Right atrium auricular region (tissue), 2 donors: ENCODE data around the gene DARS2. TPM values are rescaled to one million over a fixed set of nuclear protein-coding genes. Genes with fewer than 3 reads are reported as not detected.

ENCODE experiments used
- DNase-seq: peaks from one replicate; pipeline ENCODE4 v3.0.0-alpha.2; 2019; ENCODE audit warnings: low spot score
- H3K27ac ChIP-seq, 2 donors: fragments of 200-600 bp; sonication (generic); 1 replicate in 1 of 2; 2 replicates in 1 of 2; pipeline ENCODE4 v1.5.1; 2016 to 2019
- H3K27me3 ChIP-seq, 2 donors: fragments of 200-600 bp; sonication (generic); one replicate each; pipeline versions ENCODE4 v1.5.1 to v1.6.0; 2017 to 2019
- H3K36me3 ChIP-seq: fragments of 200-600 bp; sonication (generic); one replicate; pipeline ENCODE4 v1.5.1; 2016
- H3K4me1 ChIP-seq, 2 donors: fragments of 200-600 bp; sonication (generic); one replicate each; pipeline versions ENCODE4 v1.5.1 to v1.6.0; 2017 to 2019
- H3K4me3 ChIP-seq, 2 donors: fragments of 200-600 bp; sonication (generic); 1 replicate in 1 of 2; 2 replicates in 1 of 2; pipeline ENCODE4 v1.5.1; 2017 to 2019; ENCODE audit warnings: mild to moderate bottlenecking in 1 of 2, moderate library complexity in 1 of 2
- H3K9me3 ChIP-seq, 2 donors: fragments of 200-600 bp; sonication (generic); one replicate each; pipeline ENCODE4 v1.5.1; 2019
- total RNA-seq, 2 donors: library from RNA; depleted of rRNA; stranded (reverse); fragments of >200 nt; gene quantifications; one replicate each; pipeline ENCODE4 v1.1.0, GENCODE V29; 2016
- TF ChIP-seq, protein P1 (sequence below), 2 donors: fragments of 200-600 bp; sonication (generic); IDR thresholded peaks; one replicate each; pipeline ENCODE4 v1.5.1; 2019; ENCODE audit warnings: antibody characterized with exemption in 2 of 2

Gene DARS2
- total RNA-seq, 2 donors from 2014 or later, result 11.2 to 13.9 TPM

GRCh38 chr1:173827611-173828010, 3.1 kb downstream of the DARS2 start:
- DNase-seq, result no peak
- Histone ChIP-seq H3K4me1 (peaks cover 0 to 22% of the 10 kb centered on the region in 2 donors), H3K36me3 (peaks cover 10% of the 10 kb centered on the region), H3K27ac (no peak overlapping the region), H3K4me3 (no peak overlapping the region), H3K9me3 (no peaks in the 10 kb centered on the region), H3K27me3 (no peaks in the 10 kb centered on the region)
- TF ChIP-seq, protein P1, sequence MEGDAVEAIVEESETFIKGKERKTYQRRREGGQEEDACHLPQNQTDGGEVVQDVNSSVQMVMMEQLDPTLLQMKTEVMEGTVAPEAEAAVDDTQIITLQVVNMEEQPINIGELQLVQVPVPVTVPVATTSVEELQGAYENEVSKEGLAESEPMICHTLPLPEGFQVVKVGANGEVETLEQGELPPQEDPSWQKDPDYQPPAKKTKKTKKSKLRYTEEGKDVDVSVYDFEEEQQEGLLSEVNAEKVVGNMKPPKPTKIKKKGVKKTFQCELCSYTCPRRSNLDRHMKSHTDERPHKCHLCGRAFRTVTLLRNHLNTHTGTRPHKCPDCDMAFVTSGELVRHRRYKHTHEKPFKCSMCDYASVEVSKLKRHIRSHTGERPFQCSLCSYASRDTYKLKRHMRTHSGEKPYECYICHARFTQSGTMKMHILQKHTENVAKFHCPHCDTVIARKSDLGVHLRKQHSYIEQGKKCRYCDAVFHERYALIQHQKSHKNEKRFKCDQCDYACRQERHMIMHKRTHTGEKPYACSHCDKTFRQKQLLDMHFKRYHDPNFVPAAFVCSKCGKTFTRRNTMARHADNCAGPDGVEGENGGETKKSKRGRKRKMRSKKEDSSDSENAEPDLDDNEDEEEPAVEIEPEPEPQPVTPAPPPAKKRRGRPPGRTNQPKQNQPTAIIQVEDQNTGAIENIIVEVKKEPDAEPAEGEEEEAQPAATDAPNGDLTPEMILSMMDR (IDR thresholded peaks at IDR 0.05), result no peak

DNA sequence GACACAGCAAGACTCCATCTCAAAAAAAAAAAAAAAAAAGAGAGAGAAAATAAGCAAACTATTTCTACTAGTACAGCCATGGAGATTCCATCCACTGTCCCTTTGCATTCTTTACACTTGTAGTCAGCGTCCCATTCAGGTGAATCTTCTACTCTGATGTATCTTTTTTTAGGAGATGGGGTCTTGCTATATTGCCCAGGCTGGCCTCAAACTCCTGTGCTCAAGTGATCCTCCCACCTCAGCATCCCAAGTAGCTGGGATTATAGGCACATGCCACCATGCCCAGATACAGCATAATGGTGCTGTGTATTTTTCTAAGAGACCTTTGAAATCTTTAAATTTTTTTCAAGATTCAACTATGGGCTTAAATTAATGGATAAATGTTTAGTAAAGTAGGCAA, 8.3 kb downstream of the DARS2 start:
- no peak overlapping the region for H3K27ac ChIP-seq
- TF ChIP-seq, protein P1 (IDR thresholded peaks at IDR 0.05), result no peak
- H3K9me3 ChIP-seq, result no peaks in the 10 kb centered on the region
- DNase-seq, result no peak
- H3K4me3 ChIP-seq, result no peak overlapping the region
- no peaks in the 10 kb centered on the region for H3K27me3 ChIP-seq
- H3K36me3 ChIP-seq, result peaks cover 48% of the 10 kb centered on the region
- H3K4me1 ChIP-seq, result no peaks in the 10 kb centered on the region

DNA sequence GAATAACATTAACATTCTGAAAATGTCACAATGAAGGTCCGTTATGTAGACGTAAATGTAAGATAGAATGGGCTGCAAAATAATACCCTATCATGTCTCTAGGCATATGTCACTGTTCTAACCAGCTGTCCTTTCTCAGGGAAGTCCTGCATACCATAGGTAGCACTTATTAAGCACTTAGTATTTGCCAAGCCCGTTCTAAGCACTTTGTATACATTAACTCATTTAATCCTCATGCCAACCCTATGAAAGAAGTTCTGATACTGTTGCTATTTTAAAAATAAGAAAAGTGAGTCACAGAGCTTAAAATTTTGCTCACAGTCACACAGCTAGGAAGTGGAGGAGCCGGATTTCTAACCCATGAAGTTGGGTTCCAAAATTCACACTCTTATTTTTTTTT, 27.6 kb downstream of the DARS2 start:
- Histone ChIP-seq H3K27ac (no peak overlapping the region), H3K36me3 (peaks cover 16% of the 10 kb centered on the region), H3K27me3 (no peaks in the 10 kb centered on the region), H3K9me3 (no peaks in the 10 kb centered on the region), H3K4me3 (no peak overlapping the region), H3K4me1 (peaks cover 0 to 6% of the 10 kb centered on the region in 2 donors)
- TF ChIP-seq, protein P1 (IDR thresholded peaks at IDR 0.05), result no peak
- no peak for DNase-seq

- Histone ChIP-seq H3K9me3 (no peaks in the 10 kb centered on the region), H3K36me3 (peaks cover 24% of the 10 kb centered on the region), H3K27me3 (no peaks in the 10 kb centered on the region), H3K27ac (peak overlapping the region; percentile 24), H3K4me1 (peaks cover 0 to 6% of the 10 kb centered on the region in 2 donors), H3K4me3 (no peak overlapping the region)
- DNase-seq, result no peak
- TF ChIP-seq, protein P1 (IDR thresholded peaks at IDR 0.05), result no peak
Observed at GRCh38 chr1:173853074-173853473, 28.6 kb downstream of the DARS2 start.

GRCh38 chr1:173856014-173856413, 31.5 kb downstream of the DARS2 start:
- no peaks in the 10 kb centered on the region for H3K27me3 ChIP-seq
- H3K36me3 ChIP-seq, result peaks cover 34% of the 10 kb centered on the region
- no peak overlapping the region for H3K4me3 ChIP-seq
- TF ChIP-seq, protein P1 (IDR thresholded peaks at IDR 0.05), result no peak
- H3K27ac ChIP-seq, result no peak overlapping the region
- no peaks in the 10 kb centered on the region for H3K9me3 ChIP-seq
- peaks cover 0 to 6% of the 10 kb centered on the region in 2 donors for H3K4me1 ChIP-seq
- no peak for DNase-seq

DNA sequence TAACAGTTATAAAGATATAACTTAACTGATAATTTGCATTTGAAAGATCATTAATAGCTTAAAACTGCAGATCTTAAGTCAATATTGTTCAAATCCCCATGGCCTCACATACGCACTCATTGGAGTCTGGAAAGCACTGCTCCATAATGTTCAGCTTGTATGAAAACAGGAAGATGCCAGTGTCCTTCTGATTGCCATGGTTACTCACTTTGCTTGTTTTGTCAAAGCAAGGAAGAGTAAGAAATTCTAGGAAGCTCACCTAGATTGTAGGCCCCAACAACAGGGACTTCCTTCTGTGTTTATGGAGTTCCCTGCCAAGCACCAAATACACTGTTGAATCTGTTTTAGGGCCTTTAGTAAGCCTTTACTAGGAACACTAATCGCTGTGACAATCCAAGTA, 32.4 kb downstream of the DARS2 start:
- Histone ChIP-seq H3K36me3 (peaks cover 34% of the 10 kb centered on the region), H3K4me3 (no peak overlapping the region), H3K27ac (no peak overlapping the region), H3K4me1 (peaks cover 0 to 6% of the 10 kb centered on the region in 2 donors), H3K9me3 (no peaks in the 10 kb centered on the region), H3K27me3 (no peaks in the 10 kb centered on the region)
- TF ChIP-seq, protein P1 (IDR thresholded peaks at IDR 0.05), result no peak
- no peak for DNase-seq
